ENCODE data around the gene TNFRSF1B. TPM values are rescaled to one million over a fixed set of nuclear protein-coding genes. Genes with fewer than 3 reads are reported as not detected.

The TNFRSF1B gene
- total and polyA plus RNA-seq, 2 of the 8 experiments (the other 6 are each of a cell fraction or from before 2014, with no cell fraction given) = 1.7 to 2.9 TPM

GRCh38 chr1:12140016-12140415, 26.8 kb upstream of the TNFRSF1B start:
- POLR2A ChIA-PET (ENCODE audit: partially characterized antibody) = interaction anchor here (0.8 to 1.6 kb wide), 2 partner anchors 16 to 17 kb away, joined by 3 to 5 read pairs; no protein-coding TSS in a partner anchor
- H3K23ac ChIP-seq (ENCODE audit: insufficient read length) = no peak overlapping the region
- WGBS, 2 experiments (ENCODE audit: extremely low coverage in 1 of 2, insufficient coverage in 1 of 2, insufficient read length in 1 of 2, insufficient replicate concordance in 2 of 2, low coverage in 1 of 2, low lambda C conversion rate in 2 of 2, missing lambda C conversion rate in 1 of 2) = 81% methylated on average over 4 of the region's 4 CpGs; no CpG with 5 or more reads in 1 of the 2 experiments

More at GRCh38 chr1:12140016-12140415, 26.8 kb upstream of the TNFRSF1B start:
- Histone ChIP-seq H3K14ac (ENCODE audit: insufficient read length) (no peak overlapping the region), H3K23me2 (ENCODE audit: low read depth, low read length) (no peaks in the 10 kb centered on the region), H3K9ac (replicated peaks in 1 of 4; ENCODE audit: extremely low read depth in 1 of 4, low read depth in 3 of 4, low read length in 3 of 4) (no peak overlapping the region), H3K4me3 (ENCODE audit: extremely low read depth in 1 of 4, insufficient read depth in 2 of 4, low read depth in 3 of 4, low read length in 4 of 4) (no peak overlapping the region), H3K27ac (ENCODE audit: low read depth, low read length) (no peak overlapping the region), H4K8ac (ENCODE audit: extremely low read depth, insufficient read depth, low read length) (no peak overlapping the region), H3K79me1 (ENCODE audit: low read depth, low read length) (no peaks in the 10 kb centered on the region), H3K79me2 (ENCODE audit: control insufficient read depth in 1 of 2, insufficient read depth in 2 of 2, low read length in 2 of 2) (no peaks in the 10 kb centered on the region), H3K4me1 (replicated peaks in 1 of 4; ENCODE audit: control insufficient read depth in 3 of 4, insufficient read depth in 4 of 4, low read length in 3 of 4) (no peaks in the 10 kb centered on the region), H2BK5ac (ENCODE audit: low read depth, low read length) (no peak overlapping the region), H3K4me2 (ENCODE audit: insufficient read depth in 1 of 2, low read depth in 2 of 2, low read length in 2 of 2) (no peak overlapping the region), H2BK12ac (ENCODE audit: low read depth, low read length) (no peak overlapping the region), H4K20me1 (replicated peaks in 1 of 2; ENCODE audit: control insufficient read depth in 1 of 2, insufficient read depth in 2 of 2, low read length in 2 of 2) (peaks cover 0 to 4% of the 10 kb centered on the region in 2 experiments), H4K5ac (ENCODE audit: insufficient read length, low read depth, low read length) (no peak overlapping the region), H2BK120ac (replicated peaks; ENCODE audit: low read depth, low read length) (no peak overlapping the region), H3K56ac (replicated peaks; ENCODE audit: insufficient read length, low read depth, low read length) (no peak overlapping the region), H2AK5ac (ENCODE audit: low read depth, low read length) (no peak overlapping the region), H3K9me3 (ENCODE audit: insufficient read depth in 2 of 2, low read depth in 1 of 2, low read length in 1 of 2) (no peaks in the 10 kb centered on the region), H4K91ac (replicated peaks; ENCODE audit: insufficient read length, low read length) (no peak overlapping the region), H2AFZ (ENCODE audit: low read length) (no peak overlapping the region), H3K27me3 (replicated peaks in 1 of 4; ENCODE audit: control insufficient read depth in 3 of 4, extremely low read depth in 1 of 4, insufficient read depth in 3 of 4, low read length in 3 of 4) (no peaks in the 10 kb centered on the region), H2BK20ac (ENCODE audit: low read length) (no peak overlapping the region), H2BK15ac (ENCODE audit: low read length) (no peak overlapping the region), H3K4ac (replicated peaks; ENCODE audit: insufficient read length, low read depth, low read length) (no peak overlapping the region), H3K36me3 (ENCODE audit: control insufficient read depth in 2 of 4, insufficient read depth in 4 of 4, low read length in 3 of 4) (peaks cover 0 to 4% (median 0%) of the 10 kb centered on the region in 4 experiments; a peak in 2 of 8 replicates), H3K18ac (ENCODE audit: extremely low read depth, low read length) (no peak overlapping the region)
- FAIRE-seq (no peak), DNase-seq (ENCODE audit: low read depth in 1 of 2, low spot score in 2 of 2) (no peak)
- CTCF ChIA-PET (ENCODE audit: partially characterized antibody) = interaction anchor here (0.6 to 6.8 kb wide), 7 partner anchors 12 to 89 kb away, joined by 3 to 66 read pairs (median 3); no protein-coding TSS in a partner anchor
- TF ChIP-seq NRF1 (IDR thresholded peaks at IDR 0.05; ENCODE audit: low read depth, low read length) (no peak), POLR2AphosphoS5 (IDR thresholded peaks at IDR 0.05; ENCODE audit: low read depth, low read length) (no peak), POLR2A (IDR thresholded peaks at IDR 0.05; ENCODE audit: control extremely low read depth in 1 of 2, low read depth in 2 of 2, low read length in 2 of 2) (no peak), SIRT6 (IDR thresholded peaks at IDR 0.05; ENCODE audit: low read length) (no peak), SUZ12 (IDR thresholded peaks at IDR 0.05; ENCODE audit: low read length) (no peak), BCL11A (IDR thresholded peaks at IDR 0.05; ENCODE audit: low read depth in 2 of 2, low read length in 2 of 2) (no peak)

Measured in H1 (cell line).